H9 (cell line): ENCODE data around the gene ZFYVE28. TPM values are rescaled to one million over a fixed set of nuclear protein-coding genes. Genes with fewer than 3 reads are reported as not detected.

Source experiments
- DNase-seq: peaks from one replicate; pipeline ENCODE4 v3.0.0-alpha.2; 2017
- H2AFZ ChIP-seq: one replicate; pipeline ENCODE4 v1.6.1; 2013; ENCODE audit warnings: mild to moderate bottlenecking, low read length, control low read depth, moderate library complexity
- H2AK5ac ChIP-seq: 2 replicates; pipeline ENCODE4 v1.6.1; 2013; ENCODE audit warnings: low read length, control low read depth, mixed read lengths; ENCODE audit not compliant: insufficient read length
- H2BK120ac ChIP-seq: one replicate; pipeline ENCODE4 v1.6.1; 2013; ENCODE audit warnings: low read depth, mild to moderate bottlenecking, low read length, control low read depth, inconsistent platforms; ENCODE audit not compliant: poor library complexity, severe bottlenecking
- H2BK12ac ChIP-seq: 2 replicates; pipeline ENCODE4 v1.6.1; 2013; ENCODE audit warnings: low read length, control low read depth, mixed read lengths, low read depth; ENCODE audit not compliant: insufficient read length
- H2BK15ac ChIP-seq: 2 replicates; pipeline ENCODE4 v1.6.1; 2013; ENCODE audit warnings: low read depth, low read length, control low read depth
- H2BK20ac ChIP-seq: one replicate; pipeline ENCODE4 v1.6.1; 2013; ENCODE audit warnings: low read depth, mild to moderate bottlenecking, low read length, control low read depth, inconsistent platforms; ENCODE audit not compliant: poor library complexity, severe bottlenecking
- H2BK5ac ChIP-seq: 2 replicates; pipeline ENCODE4 v1.6.1; 2013; ENCODE audit warnings: low read length, control low read depth, mixed read lengths; ENCODE audit not compliant: insufficient read length
- H3K14ac ChIP-seq: 2 replicates; pipeline ENCODE4 v1.6.1; 2013; ENCODE audit warnings: low read length, control low read depth; ENCODE audit not compliant: insufficient read depth
- H3K18ac ChIP-seq: 2 replicates; pipeline ENCODE4 v1.6.1; 2013; ENCODE audit warnings: low read depth, mild to moderate bottlenecking, mixed read lengths, low read length, control low read depth; ENCODE audit not compliant: insufficient read length
- H3K23ac ChIP-seq: 2 replicates; pipeline ENCODE4 v1.6.1; 2013; ENCODE audit warnings: low read length, control low read depth, mixed read lengths, low read depth; ENCODE audit not compliant: insufficient read length
- H3K23me2 ChIP-seq: 2 replicates; pipeline ENCODE4 v1.6.1; 2013; ENCODE audit warnings: low read depth, mild to moderate bottlenecking, mixed read lengths, low read length, control low read depth; ENCODE audit not compliant: insufficient read length, poor library complexity, severe bottlenecking
- H3K27ac ChIP-seq: 2 replicates; pipeline ENCODE4 v1.5.1; 2013; ENCODE audit warnings: low read length, control low read depth, mixed read lengths, low read depth; ENCODE audit not compliant: insufficient read length
- H3K27me3 ChIP-seq: 2 replicates; pipeline ENCODE4 v1.6.1; 2013; ENCODE audit warnings: low read length, control low read depth, inconsistent platforms; ENCODE audit not compliant: insufficient read depth
- H3K4ac ChIP-seq: 2 replicates; pipeline ENCODE4 v1.6.1; 2013; ENCODE audit warnings: low read depth, mild to moderate bottlenecking, control low read depth, inconsistent platforms, low read length, moderate library complexity
- H3K4me1 ChIP-seq: 2 replicates; pipeline ENCODE4 v1.6.1; 2013; ENCODE audit warnings: low read length, control low read depth, inconsistent platforms; ENCODE audit not compliant: insufficient read depth
- H3K4me2 ChIP-seq: 2 replicates; pipeline ENCODE4 v1.6.1; 2013; ENCODE audit warnings: low read length, control low read depth, mixed read lengths; ENCODE audit not compliant: insufficient read length, insufficient read depth
- H3K56ac ChIP-seq: 2 replicates; pipeline ENCODE4 v1.6.1; 2013; ENCODE audit warnings: low read depth, mild to moderate bottlenecking, mixed read lengths, low read length, control low read depth; ENCODE audit not compliant: insufficient read length
- H3K79me1 ChIP-seq: 2 replicates; pipeline ENCODE4 v1.6.1; 2013; ENCODE audit warnings: low read depth, mild to moderate bottlenecking, moderate library complexity, low read length, control low read depth, inconsistent platforms; ENCODE audit not compliant: insufficient read depth, poor library complexity, severe bottlenecking
- H3K79me2 ChIP-seq: 2 replicates; pipeline ENCODE4 v1.6.1; 2013; ENCODE audit warnings: low read length, control low read depth, inconsistent platforms; ENCODE audit not compliant: insufficient read depth
- H3K9ac ChIP-seq: 2 replicates; pipeline ENCODE4 v1.6.1; 2013; ENCODE audit warnings: low read length, control low read depth, mixed read lengths; ENCODE audit not compliant: insufficient read length; ENCODE audit errors: extremely low read depth
- H3K9me3 ChIP-seq: one replicate; pipeline ENCODE4 v1.6.1; 2013; ENCODE audit warnings: low read depth, low read length, inconsistent platforms; ENCODE audit not compliant: control insufficient read depth
- H3T11ph ChIP-seq: one replicate; pipeline ENCODE4 v1.6.1; 2013; ENCODE audit warnings: mild to moderate bottlenecking, low read length, control low read depth, inconsistent platforms
- H4K20me1 ChIP-seq: one replicate; pipeline ENCODE4 v1.6.1; 2013; ENCODE audit not compliant: control insufficient read depth, insufficient read length, insufficient read depth
- H4K5ac ChIP-seq: 2 replicates; pipeline ENCODE4 v1.6.1; 2013; ENCODE audit warnings: low read depth, mild to moderate bottlenecking, mixed read lengths, low read length, control low read depth; ENCODE audit not compliant: insufficient read length
- H4K8ac ChIP-seq: replicated peaks from 2 replicates; pipeline ENCODE4 v1.6.1; 2013; ENCODE audit warnings: low read length, control low read depth, mixed read lengths, low read depth; ENCODE audit not compliant: insufficient read length
- H4K91ac ChIP-seq: 2 replicates; pipeline ENCODE4 v1.6.1; 2013; ENCODE audit warnings: low read depth, mild to moderate bottlenecking, moderate library complexity, mixed read lengths, low read length, control low read depth; ENCODE audit not compliant: insufficient read length
- H3K27ac Mint-ChIP-seq, 3 experiments: 2 replicates in 2 of 3; 3 replicates in 1 of 3; pipeline ENCODE4 v1.8.0; 2020 to 2021; ENCODE audit warnings: mixed read lengths in 3 of 3, mild to moderate bottlenecking in 1 of 3, moderate library complexity in 1 of 3
- H3K27me3 Mint-ChIP-seq: 2 replicates; pipeline ENCODE4 v1.8.0; 2021; ENCODE audit warnings: low read depth, mild to moderate bottlenecking, moderate library complexity, mixed read lengths
- H3K36me3 Mint-ChIP-seq, 3 experiments: 2 replicates in 2 of 3; 3 replicates in 1 of 3; pipeline ENCODE4 v1.8.0; 2020 to 2021; ENCODE audit warnings: low read depth in 3 of 3, mixed read lengths in 3 of 3; ENCODE audit not compliant: insufficient read depth in 1 of 3
- H3K4me1 Mint-ChIP-seq, 2 experiments: 2 replicates each; pipeline ENCODE4 v1.8.0; 2020; ENCODE audit warnings: mixed read lengths in 2 of 2
- H3K4me3 Mint-ChIP-seq, 2 experiments: 2 replicates in 1 of 2; 3 replicates in 1 of 2; pipeline ENCODE4 v1.8.0; 2020 to 2021; ENCODE audit warnings: mild to moderate bottlenecking in 2 of 2, mixed read lengths in 2 of 2, moderate library complexity in 1 of 2
- H3K9me3 Mint-ChIP-seq, 2 experiments: 2 replicates in 1 of 2; 3 replicates in 1 of 2; pipeline ENCODE4 v1.8.0; 2020; ENCODE audit warnings: mild to moderate bottlenecking in 2 of 2, mixed read lengths in 2 of 2, moderate library complexity in 1 of 2
- CTCF ChIP-seq: fragments of 200-600 bp; sonication (generic); conservative IDR thresholded peaks from 3 replicates; pipeline ENCODE4 v1.8.0; 2021; ENCODE audit warnings: antibody characterized with exemption, mild to moderate bottlenecking
- WGBS: extraction: QIAGEN DNeasy Blood & Tissue Kit; methylation state at CpG from one replicate; pipeline ENCODE4 v1.1.7; 2013; ENCODE audit warnings: missing lambda C conversion rate, low lambda C conversion rate, mixed read lengths; ENCODE audit not compliant: insufficient read length; ENCODE audit errors: extremely low coverage; 5-methylcytosine and 5-hydroxymethylcytosine counted together
- total RNA-seq: library from RNA; stranded (reverse); gene quantifications from 2 replicates; pipeline ENCODE4 v1.2.1, GENCODE V29; 2021

The ZFYVE28 gene
- total RNA-seq, 1 experiment from 2014 or later: 0.98 TPM

GRCh38 chr4:2451036-2451520 lies 32.6 kb upstream of the ZFYVE28 start:
- Histone ChIP-seq H2BK5ac (no peak overlapping the region), H4K5ac (no peak overlapping the region), H3K23ac (no peak overlapping the region), H3K9ac (no peak overlapping the region), H2BK15ac (no peak overlapping the region), H3K56ac (no peak overlapping the region), H2AK5ac (no peak overlapping the region), H3K18ac (no peak overlapping the region), H3K79me1 (no peaks in the 10 kb centered on the region), H3K79me2 (no peaks in the 10 kb centered on the region), H4K20me1 (no peaks in the 10 kb centered on the region), H3K4me1 (no peaks in the 10 kb centered on the region), H2AFZ (no peak overlapping the region), H3K27me3 (no peaks in the 10 kb centered on the region), H3K9me3 (no peaks in the 10 kb centered on the region), H3T11ph (no peak overlapping the region), H4K91ac (no peak overlapping the region), H3K4ac (no peak overlapping the region), H4K8ac (no peak overlapping the region), H3K27ac (no peak overlapping the region), H2BK20ac (no peak overlapping the region), H2BK12ac (no peak overlapping the region), H3K4me2 (no peak overlapping the region), H3K23me2 (no peaks in the 10 kb centered on the region), H3K14ac (no peak overlapping the region; the same call in 1 of the 2 replicates), H2BK120ac (no peak overlapping the region)
- Mint-ChIP-seq H3K36me3 (no peaks in the 10 kb centered on the region), H3K27me3 (peaks cover 7% of the 10 kb centered on the region), H3K27ac (no peak overlapping the region), H3K4me1 (no peaks in the 10 kb centered on the region), H3K4me3 (no peak overlapping the region), H3K9me3 (no peaks in the 10 kb centered on the region)
- DNase-seq: no peak
- no CpG with 5 or more reads among the region's 10 CpGs for WGBS
- TF ChIP-seq CTCF: no peak
